ENCODE data around the gene MAN2B2.
"Not testable (repeated sequence)": the region's sequence is repeated elsewhere in the genome, so short reads cannot be mapped to it uniquely, and the experiment has no call there.

GRCh38 chr4:6628484-6628883 lies 53.5 kb downstream of the MAN2B2 start:
- not testable (repeated sequence) for TF ChIP-seq POLR2A (IDR thresholded peaks at IDR 0.05; ENCODE audit: low read depth, low read length); TAF1 (IDR thresholded peaks at IDR 0.05; ENCODE audit: borderline replicate concordance, low read depth, low read length)
